Parathyroid adenoma (tissue), 2 donors: ENCODE data around the gene KRTAP5-1.
"Not testable (repeated sequence)": the region's sequence is repeated elsewhere in the genome, so short reads cannot be mapped to it uniquely, and the experiment has no call there.

Source experiments
- H2AFZ ChIP-seq: fragments of 300-600 bp; sonication (generic); one replicate; pipeline ENCODE4 v1.7.0; 2017; ENCODE audit warnings: antibody characterized with exemption, mild to moderate bottlenecking
- H3K27ac ChIP-seq: fragments of 300-600 bp; sonication (generic); one replicate; pipeline ENCODE4 v1.7.0; 2017
- H3K27me3 ChIP-seq: fragments of 300-600 bp; sonication (generic); one replicate; pipeline ENCODE4 v1.7.0; 2017; ENCODE audit warnings: low read length; ENCODE audit not compliant: control insufficient read depth, insufficient read depth
- H3K36me3 ChIP-seq: fragments of 300-600 bp; sonication (generic); one replicate; pipeline ENCODE4 v1.7.0; 2017; ENCODE audit warnings: low read length; ENCODE audit not compliant: control insufficient read depth, insufficient read depth
- H3K4me1 ChIP-seq: fragments of 300-600 bp; sonication (generic); one replicate; pipeline ENCODE4 v1.7.0; 2017; ENCODE audit warnings: control low read depth
- H3K4me2 ChIP-seq: fragments of 300-600 bp; sonication (generic); one replicate; pipeline ENCODE4 v1.7.0; 2017; ENCODE audit warnings: low read length
- H3K4me3 ChIP-seq: fragments of 300-600 bp; sonication (generic); one replicate; pipeline ENCODE4 v1.7.0; 2017; ENCODE audit warnings: low read depth, low read length
- H3K79me2 ChIP-seq: fragments of 300-600 bp; sonication (generic); one replicate; pipeline ENCODE4 v1.7.0; 2017; ENCODE audit warnings: control low read depth
- H3K9ac ChIP-seq: fragments of 300-600 bp; sonication (generic); one replicate; pipeline ENCODE4 v1.7.0; 2017; ENCODE audit warnings: mild to moderate bottlenecking
- H3K9me3 ChIP-seq: fragments of 300-600 bp; sonication (generic); one replicate; pipeline ENCODE4 v1.7.0; 2017; ENCODE audit warnings: low read length; ENCODE audit not compliant: control insufficient read depth
- CTCF ChIP-seq: fragments of 300-600 bp; sonication (generic); IDR thresholded peaks from one replicate; pipeline ENCODE4 v1.7.0; 2017; ENCODE audit warnings: antibody characterized with exemption, mild to moderate bottlenecking
- donor health status: primary hyperparathyroidism.

The KRTAP5-1 gene

GRCh38 chr11:1623716-1624115, 38.6 kb upstream of the KRTAP5-1 start:
- Histone ChIP-seq H3K4me2 (no peak overlapping the region), H3K4me3 (no peak overlapping the region), H3K27me3 (no peaks in the 10 kb centered on the region), H3K79me2 (no peaks in the 10 kb centered on the region), H3K36me3 (no peaks in the 10 kb centered on the region), H3K9ac (no peak overlapping the region), H2AFZ (no peak overlapping the region), H3K4me1 (no peaks in the 10 kb centered on the region), H3K27ac (no peak overlapping the region), H3K9me3 (no peaks in the 10 kb centered on the region)
- TF ChIP-seq CTCF: no peak

GRCh38 chr11:1622086-1622485, 37.0 kb upstream of the KRTAP5-1 start, which contains the start of gene KRTAP5-4:
Gene KRTAP5-4 (minus strand): TSS chr11:1622138. CDS start chr11:1622093, 45 bp downstream.
- Histone ChIP-seq H3K79me2 (no peaks in the 10 kb centered on the region), H2AFZ (no peak within 1 kb of the TSS), H3K36me3 (no peaks in the 10 kb centered on the region), H3K27ac (no peak within 1 kb of the TSS), H3K9me3 (no peaks in the 10 kb centered on the region), H3K4me3 (no peak within 1 kb of the TSS), H3K4me2 (no peak within 1 kb of the TSS), H3K9ac (no peak within 1 kb of the TSS), H3K27me3 (no peaks in the 10 kb centered on the region), H3K4me1 (no peaks in the 10 kb centered on the region)
- TF ChIP-seq CTCF: no peak

GRCh38 chr11:1619449-1619848, 34.4 kb upstream of the KRTAP5-1 start:
- Histone ChIP-seq H3K4me3 (no peak overlapping the region), H3K4me1 (no peaks in the 10 kb centered on the region), H3K36me3 (no peaks in the 10 kb centered on the region), H2AFZ (no peak overlapping the region), H3K9me3 (no peaks in the 10 kb centered on the region), H3K27ac (no peak overlapping the region), H3K27me3 (no peaks in the 10 kb centered on the region), H3K79me2 (no peaks in the 10 kb centered on the region), H3K9ac (no peak overlapping the region), H3K4me2 (no peak overlapping the region)
- TF ChIP-seq CTCF: no peak

GRCh38 chr11:1618231-1618630, 33.1 kb upstream of the KRTAP5-1 start:
- H3K27me3 ChIP-seq: no peaks in the 10 kb centered on the region
- no peaks in the 10 kb centered on the region for H3K79me2 ChIP-seq
- no peaks in the 10 kb centered on the region for H3K4me1 ChIP-seq
- H3K9ac ChIP-seq: no peak overlapping the region
- H2AFZ ChIP-seq: no peak overlapping the region
- H3K4me3 ChIP-seq: no peak overlapping the region
- no peaks in the 10 kb centered on the region for H3K9me3 ChIP-seq
- H3K36me3 ChIP-seq: no peaks in the 10 kb centered on the region
- TF ChIP-seq CTCF: no peak
- H3K4me2 ChIP-seq: no peak overlapping the region
- no peak overlapping the region for H3K27ac ChIP-seq

- Histone ChIP-seq H2AFZ (no peak within 1 kb of the TSS), H3K9ac (no peak within 1 kb of the TSS), H3K79me2 (no peaks in the 10 kb centered on the region), H3K27me3 (no peaks in the 10 kb centered on the region), H3K4me1 (no peaks in the 10 kb centered on the region), H3K27ac (no peak within 1 kb of the TSS), H3K4me2 (no peak within 1 kb of the TSS), H3K4me3 (no peak within 1 kb of the TSS), H3K36me3 (no peaks in the 10 kb centered on the region), H3K9me3 (no peaks in the 10 kb centered on the region)
- no peak for TF ChIP-seq CTCF
These were observed 23.3 kb upstream of the KRTAP5-1 start, which contains the start of gene KRTAP5-3 for GRCh38 chr11:1608363-1608762. Gene KRTAP5-3 (minus strand): TSS chr11:1608463. CDS start chr11:1608385, 78 bp downstream.

- H3K4me1 ChIP-seq, H3K9me3 ChIP-seq, H3K79me2 ChIP-seq, H3K4me3 ChIP-seq, H3K9ac ChIP-seq, H3K27ac ChIP-seq, H3K27me3 ChIP-seq, H2AFZ ChIP-seq, H3K36me3 ChIP-seq, H3K4me2 ChIP-seq: not testable (repeated sequence)
These were observed 22.8 kb upstream of the KRTAP5-1 start for GRCh38 chr11:1607901-1608300.

- H3K27me3 ChIP-seq, H3K9me3 ChIP-seq, H3K9ac ChIP-seq, H3K4me3 ChIP-seq, H2AFZ ChIP-seq, H3K4me2 ChIP-seq, H3K79me2 ChIP-seq, H3K36me3 ChIP-seq, H3K4me1 ChIP-seq, H3K27ac ChIP-seq: not testable (repeated sequence)
These were observed 22.2 kb upstream of the KRTAP5-1 start for GRCh38 chr11:1607156-1607845.
